Gastrocnemius medialis (tissue), 4 donors: ENCODE data around the gene TTC3. TPM values are rescaled to one million over a fixed set of nuclear protein-coding genes. Genes with fewer than 3 reads are reported as not detected.

Experiments
- ATAC-seq, 2 donors: fragments of 150-250 bp; one replicate each; pipeline ENCODE4 v1.9.1; 2016
- DNase-seq, 2 donors: peaks; one replicate each; pipeline ENCODE4 v3.0.0-alpha.2; 2019
- H3K27ac ChIP-seq, 4 donors: fragments of 200-600 bp; sonication (generic); 1 replicate in 1 of 4; 2 replicates in 3 of 4; pipeline ENCODE4 v1.5.1; 2016 to 2018; ENCODE audit warnings: mild to moderate bottlenecking in 2 of 4, moderate library complexity in 1 of 4
- H3K27me3 ChIP-seq, 3 donors: fragments of 200-600 bp; sonication (generic) in 2 of 3; 1 replicate in 1 of 3; 2 replicates in 2 of 3; pipeline versions ENCODE4 v1.5.1 to v1.6.0; 2016 to 2019; ENCODE audit warnings: mild to moderate bottlenecking in 1 of 3, moderate library complexity in 1 of 3
- H3K36me3 ChIP-seq, 2 donors: fragments of 200-600 bp; sonication (generic) in 1 of 2; one replicate each; pipeline ENCODE4 v1.5.1; 2017 to 2018
- H3K4me1 ChIP-seq, 2 donors: fragments of 200-600 bp; sonication (generic) in 1 of 2; one replicate each; pipeline ENCODE4 v1.5.1; 2016 to 2017; ENCODE audit warnings: mild to moderate bottlenecking in 2 of 2
- H3K4me3 ChIP-seq, 4 donors: fragments of 200-600 bp; sonication (generic) in 3 of 4; 1 replicate in 1 of 4; 2 replicates in 3 of 4; pipeline ENCODE4 v1.5.1; 2016 to 2019; ENCODE audit warnings: mild to moderate bottlenecking in 2 of 4
- H3K9me3 ChIP-seq, 3 donors: fragments of 200-600 bp; sonication (generic) in 2 of 3; 1 replicate in 1 of 3; 2 replicates in 2 of 3; pipeline ENCODE4 v1.5.1; 2016 to 2019
- POLR2A ChIP-seq, 2 donors: fragments of 450-650 bp; IDR thresholded peaks; one replicate each; pipeline ENCODE4 v1.6.1; 2017; ENCODE audit warnings: antibody characterized with exemption in 2 of 2, mild to moderate bottlenecking in 2 of 2, moderate library complexity in 2 of 2
- in situ Hi-C, 4 donors: fragments of 200-750 bp; cut with MboI; loops; one replicate each; pipeline versions ENCODE4 v1.15.0 to v1.8.0; 2017; ENCODE audit warnings: low sequenced_read_pairs in 4 of 4
- intact Hi-C: fragments of 100-400 bp; cut with DNase I; formaldehyde crosslinking; loops from one replicate; pipeline ENCODE4 v1.15.1; 2023; ENCODE audit warnings: low total_unique reads
- total RNA-seq, 4 donors: library from RNA; depleted of rRNA; stranded (reverse); fragments of >200 nt; gene quantifications; one replicate each; pipeline versions ENCODE4 v1.1.0 to v1.2.3, GENCODE V29; 2016
- TF ChIP-seq, protein P1 (sequence below), 5 experiments: fragments of 450-650 bp in 3 of 5; fragments of 200-600 bp in 2 of 5; sonication (generic) in 2 of 5; IDR thresholded peaks in 4 of 5; conservative IDR thresholded peaks in 1 of 5; 1 replicate in 4 of 5; 2 replicates in 1 of 5; pipeline ENCODE4 v1.5.1; 2016 to 2019; ENCODE audit warnings: antibody characterized with exemption in 5 of 5, mild to moderate bottlenecking in 3 of 5, moderate library complexity in 3 of 5

Gene TTC3
- total RNA-seq, 4 donors from 2014 or later = 39.5 to 71.6 (median 44.1) TPM

DNA sequence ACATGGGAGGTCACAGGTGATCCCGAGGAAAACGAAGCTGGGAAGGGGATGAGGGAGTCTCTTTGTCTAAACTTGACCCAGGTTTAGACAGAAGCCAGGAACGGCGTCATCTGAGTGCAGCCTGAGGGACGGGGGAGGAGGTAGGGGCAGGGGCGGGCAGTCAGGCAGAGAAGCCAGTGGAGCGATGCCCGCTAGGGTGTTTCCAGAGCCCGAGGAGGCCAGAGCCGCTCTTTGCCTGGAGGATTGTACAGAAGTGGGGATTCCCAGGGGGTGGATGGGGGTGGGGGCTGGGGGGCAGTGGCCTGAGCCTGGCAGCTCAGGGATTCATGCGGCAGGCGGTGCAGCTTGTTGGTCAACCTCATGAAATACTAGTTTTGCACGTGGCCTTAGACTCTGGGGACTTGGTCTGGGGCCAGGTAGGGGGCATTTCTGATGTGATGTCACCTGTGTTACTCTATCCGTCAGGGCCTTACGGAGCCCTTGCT lies 135.7 kb downstream of the TTC3 start:
- no peak for TF ChIP-seq POLR2A (IDR thresholded peaks at IDR 0.05)
- TF ChIP-seq, protein P1, sequence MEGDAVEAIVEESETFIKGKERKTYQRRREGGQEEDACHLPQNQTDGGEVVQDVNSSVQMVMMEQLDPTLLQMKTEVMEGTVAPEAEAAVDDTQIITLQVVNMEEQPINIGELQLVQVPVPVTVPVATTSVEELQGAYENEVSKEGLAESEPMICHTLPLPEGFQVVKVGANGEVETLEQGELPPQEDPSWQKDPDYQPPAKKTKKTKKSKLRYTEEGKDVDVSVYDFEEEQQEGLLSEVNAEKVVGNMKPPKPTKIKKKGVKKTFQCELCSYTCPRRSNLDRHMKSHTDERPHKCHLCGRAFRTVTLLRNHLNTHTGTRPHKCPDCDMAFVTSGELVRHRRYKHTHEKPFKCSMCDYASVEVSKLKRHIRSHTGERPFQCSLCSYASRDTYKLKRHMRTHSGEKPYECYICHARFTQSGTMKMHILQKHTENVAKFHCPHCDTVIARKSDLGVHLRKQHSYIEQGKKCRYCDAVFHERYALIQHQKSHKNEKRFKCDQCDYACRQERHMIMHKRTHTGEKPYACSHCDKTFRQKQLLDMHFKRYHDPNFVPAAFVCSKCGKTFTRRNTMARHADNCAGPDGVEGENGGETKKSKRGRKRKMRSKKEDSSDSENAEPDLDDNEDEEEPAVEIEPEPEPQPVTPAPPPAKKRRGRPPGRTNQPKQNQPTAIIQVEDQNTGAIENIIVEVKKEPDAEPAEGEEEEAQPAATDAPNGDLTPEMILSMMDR (IDR thresholded peaks at IDR 0.05 in 4 of 5, conservative IDR thresholded peaks at IDR 0.05 in 1 of 5) = no peak
- H3K4me1 ChIP-seq = peaks cover 33 to 44% of the 10 kb centered on the region in 2 donors
- peak overlapping the region; percentile 87 to 98 (median 95) for H3K27ac ChIP-seq
- no peaks in the 10 kb centered on the region for H3K36me3 ChIP-seq
- no peaks in the 10 kb centered on the region for H3K27me3 ChIP-seq
- DNase-seq = peak in 1 of 2 donors; percentile 31
- peak in 1 of 2 donors; percentile 17 for ATAC-seq
- intact Hi-C loops = loop anchor here (1.0 to 5.0 kb wide), 3 partner anchors 27 to 359 kb away; no protein-coding TSS in a partner anchor
- H3K9me3 ChIP-seq = no peaks in the 10 kb centered on the region
- H3K4me3 ChIP-seq = peak overlapping the region; percentile 33 to 56 (median 49)
- in situ Hi-C loops = no loop called here

DNA sequence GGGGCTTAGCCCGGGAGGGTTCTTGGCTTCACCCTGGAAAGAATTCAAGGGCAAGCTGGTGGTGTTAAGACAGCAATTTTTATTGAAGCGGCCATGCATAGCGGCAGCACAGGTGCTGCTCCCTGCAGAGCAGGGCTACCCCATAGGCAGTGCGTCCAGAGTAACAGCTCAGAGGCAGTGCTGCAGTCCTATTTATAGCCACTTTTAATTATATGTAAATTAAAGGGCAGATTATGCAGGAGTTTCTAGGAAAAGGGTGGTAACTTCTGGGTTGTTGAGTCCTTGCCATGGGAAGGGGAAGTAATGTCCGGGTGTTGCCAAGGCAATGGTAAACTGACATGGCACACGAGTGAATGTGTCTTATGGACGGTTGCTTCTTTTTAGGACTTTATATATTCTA lies 137.1 kb downstream of the TTC3 start:
- H3K27ac ChIP-seq = peak overlapping the region in 2 of 4 donors; percentile 87 to 98
- DNase-seq = no peak
- TF ChIP-seq POLR2A (IDR thresholded peaks at IDR 0.05) = no peak
- TF ChIP-seq, protein P1 (IDR thresholded peaks at IDR 0.05 in 4 of 5, conservative IDR thresholded peaks at IDR 0.05 in 1 of 5) = no peak
- no peak for ATAC-seq
- H3K36me3 ChIP-seq = no peaks in the 10 kb centered on the region
- in situ Hi-C loops = no loop called here
- intact Hi-C loops = no loop called here
- H3K27me3 ChIP-seq = no peaks in the 10 kb centered on the region
- H3K4me3 ChIP-seq = no peak overlapping the region
- no peaks in the 10 kb centered on the region for H3K9me3 ChIP-seq
- H3K4me1 ChIP-seq = peaks cover 33 to 44% of the 10 kb centered on the region in 2 donors

DNA sequence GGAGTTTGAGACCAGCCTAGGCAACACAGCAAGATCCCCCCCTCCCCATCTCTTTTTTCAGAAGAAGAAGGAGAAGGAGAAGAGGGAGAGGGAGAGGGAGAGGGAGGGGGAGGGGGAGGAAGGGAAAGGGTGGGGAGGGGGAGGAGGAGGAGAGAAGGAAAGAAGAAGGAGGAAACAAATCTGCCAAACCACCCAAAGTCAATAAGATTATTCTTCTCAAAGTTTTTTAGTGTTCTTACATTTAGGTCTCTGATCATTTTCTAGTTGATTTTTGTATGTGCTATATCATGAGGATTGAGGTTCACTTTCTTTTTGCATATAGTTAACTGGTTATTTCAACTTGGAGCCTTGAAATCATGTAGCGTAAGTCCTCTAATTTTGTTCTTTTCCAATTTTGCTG lies 137.7 kb downstream of the TTC3 start:
- intact Hi-C loops (no loop called here), in situ Hi-C loops (no loop called here)
- TF ChIP-seq POLR2A (IDR thresholded peaks at IDR 0.05) = no peak
- TF ChIP-seq, protein P1 (IDR thresholded peaks at IDR 0.05 in 4 of 5, conservative IDR thresholded peaks at IDR 0.05 in 1 of 5) = no peak
- DNase-seq (no peak), ATAC-seq (no peak)
- Histone ChIP-seq H3K27me3 (no peaks in the 10 kb centered on the region), H3K36me3 (no peaks in the 10 kb centered on the region), H3K9me3 (no peaks in the 10 kb centered on the region), H3K4me3 (no peak overlapping the region), H3K4me1 (peaks cover 29 to 43% of the 10 kb centered on the region in 2 donors), H3K27ac (no peak overlapping the region)

DNA sequence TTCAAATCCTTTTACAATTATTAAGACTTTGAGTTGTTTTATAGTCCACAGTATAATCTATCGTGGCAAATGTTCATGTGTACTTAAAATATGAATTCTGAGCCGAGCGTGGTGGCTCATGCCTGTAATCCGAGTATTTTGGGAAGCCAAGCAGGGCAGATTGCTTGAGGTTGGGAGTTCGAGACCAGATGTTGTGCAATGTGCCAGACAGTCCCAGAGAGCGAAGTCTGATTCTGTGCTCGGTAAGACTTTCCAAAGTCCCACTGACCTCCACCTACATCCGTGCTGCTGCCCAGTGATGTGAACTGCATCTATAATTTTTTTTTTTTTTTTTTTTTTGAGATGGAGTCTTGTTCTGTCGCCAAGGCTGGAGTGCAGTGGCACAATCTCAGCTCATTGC lies 141.9 kb downstream of the TTC3 start:
- TF ChIP-seq POLR2A (IDR thresholded peaks at IDR 0.05) = no peak
- TF ChIP-seq, protein P1 (IDR thresholded peaks at IDR 0.05 in 4 of 5, conservative IDR thresholded peaks at IDR 0.05 in 1 of 5) = no peak
- intact Hi-C loops (no loop called here), in situ Hi-C loops (no loop called here)
- H3K4me3 ChIP-seq = no peak overlapping the region
- no peaks in the 10 kb centered on the region for H3K27me3 ChIP-seq
- no peak overlapping the region for H3K27ac ChIP-seq
- peaks cover 4% of the 10 kb centered on the region in 2 donors for H3K4me1 ChIP-seq
- no peaks in the 10 kb centered on the region for H3K36me3 ChIP-seq
- DNase-seq (no peak), ATAC-seq (no peak)
- no peaks in the 10 kb centered on the region for H3K9me3 ChIP-seq
